ENCODE data around the gene PIR. TPM values are rescaled to one million over a fixed set of nuclear protein-coding genes. Genes with fewer than 3 reads are reported as not detected.

The PIR gene
- total RNA-seq, 2 donors from 2014 or later, result 4.6 to 4.7 TPM

DNA sequence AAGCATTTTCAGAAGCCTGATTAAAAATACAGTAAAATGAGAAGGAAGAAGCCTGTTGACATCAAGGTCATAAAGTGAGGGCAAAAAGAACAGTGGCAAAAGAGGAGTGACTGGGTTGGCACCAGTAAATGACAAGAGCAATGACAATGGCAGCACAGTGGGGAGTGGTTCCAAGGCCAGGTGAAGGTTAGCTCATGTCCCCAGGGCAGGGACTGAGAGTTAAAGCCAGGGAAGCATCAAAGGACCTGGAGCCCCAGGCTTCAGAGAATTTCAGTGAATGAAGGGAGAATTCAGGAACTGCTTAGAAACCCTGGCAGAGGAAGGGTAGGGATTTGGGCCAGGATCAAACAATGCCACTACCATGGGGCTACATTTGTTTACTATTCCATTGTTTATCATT is 149.0 kb downstream of the PIR start:
- ATAC-seq, result no peak
- DNase-seq (ENCODE audit: low spot score in 2 of 2), result no peak
- Mint-ChIP-seq H3K9me3 (no peaks in the 10 kb centered on the region), H3K36me3 (no peaks in the 10 kb centered on the region), H3K27ac (no peak overlapping the region)

DNA sequence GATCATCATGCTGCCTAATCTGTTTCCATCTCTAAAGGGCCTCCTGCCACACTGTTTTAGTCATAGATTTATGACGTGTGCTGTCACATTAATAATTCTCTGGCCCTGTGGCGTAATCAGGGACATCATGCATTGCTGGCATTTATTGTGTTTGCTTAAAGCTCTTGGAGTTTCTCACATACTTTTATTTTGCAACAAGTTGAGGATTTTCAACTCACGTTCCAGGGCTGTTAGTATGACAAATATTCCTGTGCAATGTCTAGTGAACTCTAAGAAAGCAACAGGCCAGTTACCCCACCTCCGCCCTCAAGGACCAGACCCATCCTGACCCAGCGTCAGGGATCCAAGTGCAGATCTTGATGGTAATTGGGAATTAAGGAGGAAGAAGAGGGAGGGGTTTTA is 150.1 kb downstream of the PIR start:
- Mint-ChIP-seq H3K9me3 (no peaks in the 10 kb centered on the region), H3K27ac (no peak overlapping the region), H3K36me3 (no peaks in the 10 kb centered on the region)
- ATAC-seq, result no peak
- no peak for DNase-seq (ENCODE audit: low spot score in 2 of 2)

DNA sequence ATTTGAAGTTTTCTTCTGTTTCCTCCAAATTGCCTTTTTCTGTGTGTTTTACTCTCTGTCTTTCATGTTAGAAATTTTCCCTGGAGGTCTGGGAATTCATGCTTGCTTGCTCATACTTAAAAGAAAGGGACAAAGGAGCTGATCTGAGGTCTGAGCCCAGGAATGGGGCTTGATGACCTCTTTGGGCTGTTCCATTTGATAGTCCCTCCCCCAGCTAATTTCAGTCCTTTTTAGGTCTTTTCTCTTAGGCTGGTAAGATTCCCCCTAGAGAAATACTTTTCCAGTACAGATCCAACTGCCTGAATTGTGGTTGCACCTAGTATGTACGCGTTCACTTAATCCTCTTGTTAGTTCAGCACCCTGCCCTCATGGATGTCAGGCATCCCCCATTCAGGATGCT is 152.3 kb downstream of the PIR start:
- H3K36me3 Mint-ChIP-seq, result no peaks in the 10 kb centered on the region
- H3K9me3 Mint-ChIP-seq, result no peaks in the 10 kb centered on the region
- no peak for ATAC-seq
- DNase-seq (ENCODE audit: low spot score in 2 of 2), result no peak
- no peak overlapping the region for H3K27ac Mint-ChIP-seq

DNA sequence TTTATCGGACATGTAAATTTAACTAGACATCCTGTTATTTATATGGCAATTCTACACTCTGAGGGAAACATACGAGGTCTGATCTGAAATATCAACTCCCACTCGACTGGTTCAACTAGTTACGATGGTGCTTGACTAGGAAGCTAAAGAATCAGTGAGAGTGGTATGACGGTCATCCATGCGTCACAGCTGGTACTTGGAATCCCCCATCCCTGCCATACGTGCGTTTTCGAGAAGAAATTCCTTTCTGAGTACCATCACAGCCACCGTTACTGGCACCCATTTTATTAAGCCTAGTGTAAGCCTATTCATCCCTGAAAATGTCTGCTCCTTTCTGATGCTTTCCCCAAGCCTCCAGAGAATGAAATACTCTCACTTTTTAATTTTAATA is 157.1 kb downstream of the PIR start:
- H3K9me3 Mint-ChIP-seq, result no peaks in the 10 kb centered on the region
- peak overlapping the region; percentile 84 to 95 for H3K27ac Mint-ChIP-seq
- DNase-seq (ENCODE audit: low spot score in 2 of 2) (peak in 1 of 2 donors; percentile 4), ATAC-seq (peak; percentile 16 to 46)
- H3K36me3 Mint-ChIP-seq, result peaks cover 5 to 6% of the 10 kb centered on the region in 2 donors

GRCh38 chrX:15335135-15336022 is 157.8 kb downstream of the PIR start, which contains the start of gene PIGA:
Gene PIGA (minus strand): TSS chrX:15335523. CDS start chrX:15331930, 3,593 bp downstream.
- H3K9me3 Mint-ChIP-seq, result no peaks in the 10 kb centered on the region
- H3K36me3 Mint-ChIP-seq, result peaks cover 5 to 6% of the 10 kb centered on the region in 2 donors
- peak; percentile 93 to 98 for ATAC-seq
- peak; percentile 80 to 91 for DNase-seq (ENCODE audit: low spot score in 2 of 2)
- H3K27ac Mint-ChIP-seq, result peak within 1 kb of the TSS; percentile 88 to 95

Other genes starting within 250 kb of the PIR start
- gene ASB9, start 223.2 kb downstream of the PIR start, total RNA-seq, result 1 to 10 TPM in 1 of 2 donors, under 1 TPM in 1; 0.71 to 2.5 TPM
- gene ASB11, start 177.7 kb downstream of the PIR start, total RNA-seq, result not detected
- 10 to 100 TPM; 31.5 to 36.8 TPM for gene PIGA, start 157.8 kb downstream of the PIR start, total RNA-seq
- not detected for gene VEGFD, start 108.9 kb downstream of the PIR start, total RNA-seq
- not detected for gene BMX, start 7.5 kb upstream of the PIR start, total RNA-seq
- gene ACE2, start 107.6 kb upstream of the PIR start, total RNA-seq, result under 1 TPM in 1 of 2 donors, not detected in 1; 0.20 TPM
- gene CLTRN, start 171.5 kb upstream of the PIR start, total RNA-seq, result 1 to 10 TPM in 1 of 2 donors, not detected in 1; 1.0 TPM
- 10 to 100 TPM; 12.4 to 15.4 TPM for gene CA5B, start 244.9 kb upstream of the PIR start, total RNA-seq

Measured in activated naive CD4-positive, alpha-beta T cell treated with anti-CD3 and anti-CD28 coated beads, Interleukin-2, amount 50 U/mL, for 72 hours (primary cell).